Tibial nerve (tissue), 3 donors: ENCODE data around the gene AQP2.

Experiments used
- CTCF ChIP-seq, 5 experiments: fragments of 200-600 bp in 3 of 5; fragments of 450-650 bp in 2 of 5; sonication (generic) in 3 of 5; IDR thresholded peaks; one replicate each; pipeline ENCODE4 v1.5.1; 2016 to 2019; ENCODE audit warnings: antibody characterized with exemption in 5 of 5, mild to moderate bottlenecking in 3 of 5, moderate library complexity in 2 of 5
- POLR2A ChIP-seq, 2 donors: fragments of 450-650 bp; IDR thresholded peaks; one replicate each; pipeline ENCODE4 v1.6.1; 2017; ENCODE audit warnings: antibody characterized with exemption in 2 of 2, mild to moderate bottlenecking in 2 of 2, moderate library complexity in 2 of 2

- TF ChIP-seq CTCF (IDR thresholded peaks at IDR 0.05) (no peak), POLR2A (IDR thresholded peaks at IDR 0.05) (no peak)
Measured at GRCh38 chr12:49961993-49962764, 11.6 kb downstream of the AQP2 start.
